ENCODE results near the gene DCP1B.

DNA sequence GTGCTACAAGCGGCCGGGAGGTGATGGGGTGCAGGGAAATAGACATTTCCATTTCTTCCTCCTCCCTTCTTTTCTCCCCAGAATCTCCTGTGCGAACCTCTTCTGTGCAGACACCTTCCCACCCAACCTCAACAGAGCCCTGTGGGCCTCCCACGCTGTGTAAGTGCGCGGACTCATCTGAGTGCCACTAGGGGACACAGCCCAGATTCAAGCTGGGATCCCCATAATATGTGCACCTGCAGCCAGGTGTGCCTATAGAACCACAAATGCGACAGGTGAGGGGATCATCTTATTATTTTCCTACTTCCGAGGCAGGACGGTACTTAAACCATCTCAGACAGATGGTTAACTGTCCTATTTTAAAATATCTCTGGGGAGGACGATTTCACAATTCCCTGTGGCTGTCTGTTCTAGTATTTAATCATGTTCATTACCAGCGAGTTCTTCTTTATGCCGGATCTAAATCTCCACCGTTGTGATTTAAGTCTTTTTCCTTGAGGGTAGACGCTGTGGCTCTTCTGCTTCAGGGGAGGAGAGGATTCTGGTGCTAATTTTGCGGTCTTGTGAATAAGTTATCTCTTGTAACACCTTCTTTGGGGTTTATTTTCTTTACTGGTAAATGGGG lies 31.3 kb upstream of the DCP1B start:
- no peak for TF ChIP-seq TAF1 (conservative IDR thresholded peaks at IDR 0.05)
- TF ChIP-seq RAD21 (IDR thresholded peaks at IDR 0.05): no peak
- no peak for TF ChIP-seq CTCF (IDR thresholded peaks at IDR 0.05; ENCODE audit: low read depth, low read length, missing input control)
- TF ChIP-seq, protein P1, sequence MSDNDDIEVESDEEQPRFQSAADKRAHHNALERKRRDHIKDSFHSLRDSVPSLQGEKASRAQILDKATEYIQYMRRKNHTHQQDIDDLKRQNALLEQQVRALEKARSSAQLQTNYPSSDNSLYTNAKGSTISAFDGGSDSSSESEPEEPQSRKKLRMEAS (IDR thresholded peaks at IDR 0.05): no peak
- TF ChIP-seq GABPA (IDR thresholded peaks at IDR 0.05 in 1 of 2, conservative IDR thresholded peaks at IDR 0.05 in 1 of 2): no peak
